ENCODE data around the gene NOX4. TPM values are rescaled to one million over a fixed set of nuclear protein-coding genes. Genes with fewer than 3 reads are reported as not detected.
"Not testable (repeated sequence)": the region's sequence is repeated elsewhere in the genome, so short reads cannot be mapped to it uniquely, and the experiment has no call there.

The NOX4 gene
- total and polyA plus RNA-seq, 9 of the 15 experiments (the other 6 are each of a cell fraction or from before 2014, with no cell fraction given), result not detected

GRCh38 chr11:89364856-89365255 is 126.3 kb downstream of the NOX4 start:
- H3K4me1 ChIP-seq (replicated peaks in 1 of 2; ENCODE audit: control insufficient read depth in 2 of 2, insufficient read depth in 2 of 2, low read length in 2 of 2); H3K9ac ChIP-seq (ENCODE audit: insufficient read depth in 1 of 2, low read depth in 2 of 2, low read length in 2 of 2); H3K9me3 ChIP-seq (replicated peaks; ENCODE audit: control insufficient read depth, insufficient read depth, low read depth, low read length); H3K4me3 ChIP-seq; BruUV-seq (replicated peaks); H4K20me1 ChIP-seq (replicated peaks; ENCODE audit: control insufficient read depth, insufficient read depth, low read length); H3K9me1 ChIP-seq (ENCODE audit: control insufficient read depth, insufficient read depth, low read length); in situ Hi-C loops (cut with MboI); H2AFZ ChIP-seq (ENCODE audit: low read depth, low read length); ATAC-seq; H3K36me3 ChIP-seq (ENCODE audit: control insufficient read depth, insufficient read depth, low read length); CTCF ChIA-PET (ENCODE audit: low intra/inter-chr PET ratio); POLR2A ChIA-PET; H3K79me2 ChIP-seq (ENCODE audit: control insufficient read depth, insufficient read depth, low read length); H3K27ac ChIP-seq (ENCODE audit: extremely low read depth, low read depth, low read length); H3K27me3 ChIP-seq (ENCODE audit: control insufficient read depth in 2 of 2, insufficient read depth in 2 of 2, low read length in 2 of 2); DNase-seq (ENCODE audit: extremely low read depth in 1 of 4, low spot score in 3 of 4); FAIRE-seq; intact Hi-C loops (cut with micrococcal nuclease); H3K4me2 ChIP-seq (ENCODE audit: insufficient read depth, low read length): not testable (repeated sequence)
- WGBS (ENCODE audit: insufficient coverage, low coverage, missing lambda C conversion rate), result 0% methylated on average over 2 of the region's 2 CpGs

DNA sequence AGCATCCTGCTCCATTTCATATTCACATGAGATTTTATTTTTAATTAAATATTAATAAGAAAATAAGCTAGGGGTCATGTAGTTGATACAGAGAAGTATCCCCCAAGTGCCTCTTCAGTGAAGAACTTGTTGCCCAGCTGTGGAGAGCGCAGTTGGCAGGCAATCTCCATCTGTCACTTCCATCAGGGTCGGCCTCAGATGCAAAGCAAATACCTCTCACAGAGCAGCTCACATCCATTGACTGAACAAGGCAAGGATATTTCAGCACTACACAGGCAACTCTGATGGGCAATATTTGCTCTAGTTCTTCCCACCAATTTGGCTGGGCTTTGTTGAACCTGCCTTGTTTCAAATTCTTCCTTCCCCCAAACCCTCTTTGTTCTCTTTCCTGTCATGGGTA is 129.4 kb downstream of the NOX4 start:
- Histone ChIP-seq H3K9me3 (replicated peaks; ENCODE audit: control insufficient read depth, insufficient read depth, low read depth, low read length) (no peaks in the 10 kb centered on the region), H3K36me3 (ENCODE audit: control insufficient read depth, insufficient read depth, low read length) (no peaks in the 10 kb centered on the region), H2AFZ (ENCODE audit: low read depth, low read length) (no peak overlapping the region), H3K9me1 (ENCODE audit: control insufficient read depth, insufficient read depth, low read length) (no peaks in the 10 kb centered on the region), H3K9ac (ENCODE audit: insufficient read depth in 1 of 2, low read depth in 2 of 2, low read length in 2 of 2) (no peak overlapping the region), H3K27ac (ENCODE audit: extremely low read depth, low read depth, low read length) (no peak overlapping the region), H3K4me3 (no peak overlapping the region), H3K4me1 (replicated peaks in 1 of 2; ENCODE audit: control insufficient read depth in 2 of 2, insufficient read depth in 2 of 2, low read length in 2 of 2) (no peaks in the 10 kb centered on the region), H3K4me2 (ENCODE audit: insufficient read depth, low read length) (no peak overlapping the region), H3K79me2 (ENCODE audit: control insufficient read depth, insufficient read depth, low read length) (no peaks in the 10 kb centered on the region), H3K27me3 (ENCODE audit: control insufficient read depth in 2 of 2, insufficient read depth in 2 of 2, low read length in 2 of 2) (no peaks in the 10 kb centered on the region), H4K20me1 (replicated peaks; ENCODE audit: control insufficient read depth, insufficient read depth, low read length) (no peaks in the 10 kb centered on the region)
- no peak for ATAC-seq
- TF ChIP-seq ZZZ3 (IDR thresholded peaks at IDR 0.05), result no peak
- no peak for TF ChIP-seq SMAD1 (IDR thresholded peaks at IDR 0.05; ENCODE audit: low read depth, low read length, partially characterized antibody)
- TF ChIP-seq CAMTA2 (CRISPR knock-in tag; conservative IDR thresholded peaks at IDR 0.05), result no peak
- TF ChIP-seq SETDB1 (IDR thresholded peaks at IDR 0.05; ENCODE audit: low read length), result no peak
- no peak for TF ChIP-seq ZNF668 (CRISPR knock-in tag; IDR thresholded peaks at IDR 0.05)
- no peak for TF ChIP-seq ZFPM2 (CRISPR knock-in tag; IDR thresholded peaks at IDR 0.05)
- no peak for TF ChIP-seq SRSF7 (optimal IDR thresholded peaks at IDR 0.05; ENCODE audit: low read depth, low read length)
- TF ChIP-seq ZNF655 (CRISPR knock-in tag; IDR thresholded peaks at IDR 0.05), result no peak
- TF ChIP-seq MYBL2 (IDR thresholded peaks at IDR 0.05; ENCODE audit: low read depth), result no peak
- no peak for TF ChIP-seq MYBL2 (CRISPR knock-in tag; IDR thresholded peaks at IDR 0.05; ENCODE audit: borderline replicate concordance)
- no peak for TF ChIP-seq MECOM (CRISPR knock-in tag; IDR thresholded peaks at IDR 0.05)
- TF ChIP-seq PCBP2 (IDR thresholded peaks at IDR 0.05; ENCODE audit: low read depth, low read length, poor library complexity, severe bottlenecking), result no peak
- TF ChIP-seq ZNF184 (CRISPR knock-in tag; IDR thresholded peaks at IDR 0.05), result no peak
- WGBS (ENCODE audit: insufficient coverage, low coverage, missing lambda C conversion rate), result 0% methylated on average over 2 of the region's 2 CpGs
- no peak for DNase-seq (ENCODE audit: extremely low read depth in 1 of 4, low spot score in 3 of 4)
- intact Hi-C loops (cut with micrococcal nuclease) (no loop called here), in situ Hi-C loops (cut with MboI) (no loop called here)
- FAIRE-seq, result no peak
- POLR2A ChIA-PET, result no interaction called here
- CTCF ChIA-PET (ENCODE audit: low intra/inter-chr PET ratio), result no interaction called here
- BruUV-seq (replicated peaks), result no TSS peak

Data from K562 (cell line).